ENCODE measurements around the gene RAB20.
"Not testable (repeated sequence)": the region's sequence is repeated elsewhere in the genome, so short reads cannot be mapped to it uniquely, and the experiment has no call there.

The RAB20 gene

DNA sequence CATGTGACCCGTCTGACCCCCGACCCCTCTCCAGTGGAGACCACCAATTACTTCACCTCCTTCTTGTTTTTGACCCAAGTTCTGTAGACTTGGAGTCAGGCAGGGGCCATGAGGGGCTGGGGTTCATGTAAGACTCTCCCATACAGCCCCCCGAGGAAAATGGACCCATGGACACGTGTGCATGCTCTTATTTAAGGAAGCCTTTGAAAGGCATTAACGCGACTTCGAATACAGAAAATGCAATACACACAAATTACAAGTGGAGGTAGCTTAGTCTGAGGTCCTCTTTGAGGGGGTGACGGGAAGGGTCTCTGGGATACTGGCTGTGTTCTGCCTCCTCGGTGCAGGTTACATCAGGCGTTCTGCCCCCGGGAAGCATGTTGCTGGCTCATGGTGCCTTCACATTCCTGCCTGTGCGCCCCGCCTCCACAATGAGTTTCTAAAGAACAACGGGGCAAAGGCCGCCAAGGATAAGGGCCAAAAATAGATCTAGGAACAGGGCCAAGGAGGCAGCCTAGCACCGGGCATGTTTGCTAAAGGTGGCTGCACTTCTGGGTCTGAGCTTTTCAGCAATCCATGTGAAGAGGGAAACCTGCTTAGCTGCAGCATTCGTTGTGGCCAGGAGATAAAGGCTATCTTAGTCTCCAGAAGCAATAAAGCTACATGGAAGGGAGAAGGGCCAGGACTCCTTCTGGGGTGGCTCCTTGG is 54.5 kb downstream of the RAB20 start:
- no peak for DNase-seq

DNA sequence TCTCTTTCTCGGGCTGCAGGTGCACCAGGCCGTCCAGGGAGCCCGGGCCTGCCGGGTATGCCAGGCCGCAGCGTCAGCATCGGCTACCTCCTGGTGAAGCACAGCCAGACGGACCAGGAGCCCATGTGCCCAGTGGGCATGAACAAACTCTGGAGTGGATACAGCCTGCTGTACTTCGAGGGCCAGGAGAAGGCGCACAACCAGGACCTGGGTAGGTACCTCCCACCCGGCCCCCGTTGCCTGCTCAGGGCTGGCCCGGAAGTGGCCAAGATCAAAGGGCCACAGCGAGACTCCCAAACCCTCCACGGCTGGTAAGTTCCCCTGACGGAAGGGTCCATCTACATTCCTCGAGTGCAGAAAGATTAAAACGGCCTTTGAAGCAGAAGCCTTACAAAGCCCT is 55.1 kb downstream of the RAB20 start:
- no peak for DNase-seq

DNA sequence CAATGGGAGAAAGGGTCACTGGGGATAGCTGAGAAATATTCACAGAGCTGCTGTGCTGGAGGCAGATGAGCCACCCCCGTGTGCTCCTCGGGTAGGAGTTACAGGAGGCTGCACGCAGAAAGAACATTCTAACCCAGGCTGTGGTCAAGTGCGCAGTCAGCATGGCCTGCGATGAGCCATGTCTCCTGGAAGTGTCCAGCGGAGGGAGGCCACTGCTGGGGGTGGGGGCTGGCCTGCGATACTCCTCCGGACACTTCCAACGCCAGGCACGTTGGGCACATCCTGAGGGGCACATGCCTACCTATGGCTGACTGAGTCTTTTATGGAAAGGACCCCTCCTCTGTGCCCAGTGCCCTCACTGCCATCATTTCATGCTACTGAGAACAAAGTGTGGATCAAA is 55.9 kb downstream of the RAB20 start:
- no peak for DNase-seq

DNA sequence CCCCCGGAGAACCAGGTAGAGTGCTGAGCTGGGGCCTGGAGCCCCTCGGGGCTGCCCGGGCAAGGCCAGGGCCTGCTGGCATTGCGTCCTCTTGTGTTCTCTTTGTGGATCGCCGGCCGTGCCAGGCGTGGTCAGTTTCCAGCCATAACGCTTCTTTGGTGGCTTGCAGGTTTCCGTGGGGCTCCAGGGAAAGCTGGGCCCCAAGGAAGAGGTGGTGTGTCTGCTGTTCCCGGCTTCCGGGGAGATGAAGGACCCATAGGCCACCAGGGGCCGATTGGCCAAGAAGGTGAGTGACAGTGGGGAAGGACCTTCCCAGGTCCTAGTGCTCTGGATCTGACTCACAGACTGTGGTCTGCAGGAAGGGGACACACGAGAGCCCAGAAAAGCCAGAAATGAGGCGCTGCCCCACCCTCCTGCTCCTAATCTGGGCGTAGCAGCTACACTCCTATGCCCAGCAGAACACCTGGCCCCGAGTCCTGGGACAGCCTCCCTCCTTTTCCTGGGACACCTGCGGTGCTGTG is 57.5 kb downstream of the RAB20 start:
- no peak for DNase-seq

DNA sequence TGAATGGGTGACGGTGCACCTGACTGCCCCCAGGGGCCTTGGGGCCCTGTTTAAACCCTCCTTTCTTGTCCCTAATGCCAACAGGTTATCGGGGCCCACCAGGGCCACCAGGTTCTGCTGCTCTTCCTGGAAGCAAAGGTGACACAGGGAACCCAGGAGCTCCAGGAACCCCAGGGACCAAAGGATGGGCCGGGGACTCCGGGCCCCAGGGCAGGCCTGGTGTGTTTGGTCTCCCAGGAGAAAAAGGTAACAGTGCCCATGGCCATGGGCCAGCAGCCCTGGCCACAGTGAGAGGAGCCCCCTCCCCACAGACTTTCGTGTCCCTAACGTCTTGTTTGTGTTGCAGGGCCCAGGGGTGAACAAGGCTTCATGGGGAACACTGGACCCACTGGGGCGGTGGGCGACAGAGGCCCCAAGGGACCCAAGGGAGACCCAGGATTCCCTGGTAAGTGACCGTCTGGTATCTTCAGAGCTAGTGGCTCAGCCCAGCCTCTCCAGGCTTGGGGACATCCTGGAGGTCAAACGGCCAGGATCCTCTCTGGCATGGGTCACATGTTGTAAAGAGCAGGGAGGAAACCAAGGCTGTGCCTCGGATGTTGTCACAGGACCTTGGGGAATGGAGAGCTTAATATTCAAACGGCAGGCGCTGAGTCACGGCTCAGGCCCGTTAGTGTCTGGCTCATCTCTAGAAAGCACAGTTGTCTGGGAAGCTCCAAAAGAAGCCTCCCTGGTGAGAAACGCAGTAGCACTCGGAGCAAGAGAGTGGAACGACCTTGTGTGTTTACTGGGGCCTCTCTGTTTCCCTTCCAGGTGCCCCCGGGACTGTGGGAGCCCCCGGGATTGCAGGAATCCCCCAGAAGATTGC is 58.3 kb downstream of the RAB20 start:
- no peak for DNase-seq

DNA sequence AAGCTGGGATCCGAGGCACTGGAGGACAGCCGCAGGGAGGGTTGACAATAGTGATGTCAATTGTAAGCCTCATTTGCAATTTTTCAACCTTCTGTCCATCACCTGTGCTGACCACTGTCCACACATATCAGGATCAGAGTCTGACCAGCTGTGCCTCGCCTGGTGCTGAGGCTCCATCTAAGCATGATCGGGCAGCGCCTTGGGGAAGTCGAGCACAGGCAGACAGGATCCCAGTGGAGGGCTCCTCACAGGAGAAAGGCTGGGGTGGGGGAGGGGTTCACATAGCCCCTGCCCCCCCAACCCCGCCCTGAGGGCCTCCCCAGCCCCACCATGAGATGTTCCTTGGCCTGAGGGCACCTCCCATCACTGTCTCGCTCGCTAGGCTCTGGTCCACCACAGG is 60.3 kb downstream of the RAB20 start:
- no peak for DNase-seq

DNA sequence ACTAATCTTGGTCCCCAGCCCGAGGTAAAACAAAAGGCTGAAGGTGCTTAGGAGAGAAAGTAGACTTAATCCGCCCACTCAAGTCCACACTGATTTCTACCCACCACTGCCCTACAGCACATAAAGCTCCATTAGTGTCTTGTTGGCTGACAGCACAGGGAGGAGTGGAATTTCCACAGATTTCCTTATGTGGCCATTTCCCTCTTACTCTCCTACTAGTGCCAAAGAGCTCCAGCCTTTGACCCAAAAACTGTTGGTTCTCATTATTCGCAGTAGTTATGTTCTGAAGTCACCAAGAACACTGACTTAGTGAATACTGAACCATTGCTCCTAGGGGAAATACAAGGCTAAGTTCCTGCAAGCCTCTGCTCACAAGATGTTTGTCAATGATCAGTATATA is 61.2 kb downstream of the RAB20 start:
- DNase-seq: no peak

DNA sequence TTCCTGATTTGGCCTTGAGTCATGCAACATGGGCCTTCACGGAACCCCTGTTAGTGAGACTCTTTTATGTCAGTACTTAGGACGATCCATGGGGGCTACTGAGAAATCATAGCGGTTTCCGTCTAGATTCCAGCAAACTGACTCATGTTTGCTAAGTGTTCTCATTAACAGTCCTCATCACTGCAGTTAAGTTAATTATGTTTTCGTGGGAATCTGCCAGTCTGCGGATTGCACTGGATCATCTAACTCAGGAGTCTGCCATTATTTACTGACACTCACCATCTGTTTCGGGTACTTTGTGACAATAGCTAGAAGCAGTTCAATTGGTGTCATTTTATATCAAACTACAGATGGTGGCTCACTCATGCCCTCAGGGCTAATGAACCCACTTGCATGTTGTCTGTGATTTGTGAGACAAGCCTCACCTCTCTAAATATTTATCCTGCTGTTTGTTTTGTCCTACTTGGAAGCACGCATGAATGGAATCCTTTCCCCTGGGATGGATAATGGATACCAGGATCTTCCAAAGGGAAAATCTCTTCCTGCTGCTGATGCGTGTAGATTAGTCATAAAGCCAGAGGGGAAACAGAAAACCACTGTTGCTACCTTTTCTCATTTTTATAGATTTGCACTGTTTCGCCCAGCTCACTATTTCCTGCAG is 61.8 kb downstream of the RAB20 start:
- no peak for DNase-seq

DNA sequence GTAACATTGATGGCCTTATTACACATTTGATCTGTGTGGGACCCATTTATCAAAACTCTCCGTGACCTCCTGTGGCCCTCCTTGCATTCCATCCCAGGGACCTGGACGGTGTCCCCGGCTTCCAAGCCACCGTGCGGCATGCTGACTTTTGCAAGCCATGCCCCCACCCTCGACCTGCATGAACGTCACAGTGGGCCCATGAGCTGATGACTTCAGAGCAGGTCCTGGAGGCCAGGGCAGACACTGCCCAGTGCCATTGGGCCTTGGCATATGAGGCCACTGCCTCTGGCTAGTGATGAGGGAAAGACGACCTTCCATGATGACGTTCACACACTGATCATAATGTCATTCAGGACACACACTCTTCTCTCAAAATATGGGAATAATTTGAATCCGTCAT is 62.8 kb downstream of the RAB20 start:
- DNase-seq: no peak

DNA sequence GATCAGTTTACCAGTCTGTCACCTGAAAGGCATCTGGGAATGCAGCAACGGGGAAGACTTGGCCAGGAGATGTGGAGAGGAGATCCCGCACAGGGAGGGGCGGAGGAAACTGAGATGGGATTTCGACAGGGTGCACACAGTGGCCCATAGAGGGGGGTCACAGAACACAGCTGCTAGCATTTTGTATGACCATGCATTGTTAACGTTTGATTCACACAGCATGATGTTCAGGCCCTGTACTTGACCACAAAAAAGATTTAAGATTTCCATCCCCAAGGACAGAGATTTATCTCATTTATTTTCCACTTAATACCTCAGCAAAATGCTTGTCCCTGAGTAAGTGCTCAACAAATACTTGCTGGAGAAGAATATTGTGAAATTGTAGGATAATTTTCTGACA is 63.2 kb downstream of the RAB20 start:
- no peak for DNase-seq

DNA sequence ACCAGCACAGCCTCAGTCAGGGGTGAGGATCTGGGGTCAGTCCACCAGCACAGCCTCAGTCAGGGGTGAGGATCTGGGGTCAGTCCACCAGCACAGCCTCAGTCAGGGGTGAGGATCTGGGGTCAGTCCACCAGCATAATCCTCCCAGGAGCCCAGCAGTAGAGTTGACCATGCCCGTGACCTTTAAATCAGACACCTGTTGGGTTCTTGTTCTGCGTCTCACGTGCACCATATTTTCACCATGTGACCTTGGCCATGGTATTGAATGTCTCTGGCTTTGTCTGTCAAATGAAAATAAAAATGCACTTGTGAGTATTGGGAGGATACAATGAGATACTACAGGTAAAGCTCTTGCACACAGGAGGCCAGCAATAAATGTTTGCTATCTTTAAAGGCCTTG is 63.6 kb downstream of the RAB20 start:
- DNase-seq: not testable (repeated sequence)

DNA sequence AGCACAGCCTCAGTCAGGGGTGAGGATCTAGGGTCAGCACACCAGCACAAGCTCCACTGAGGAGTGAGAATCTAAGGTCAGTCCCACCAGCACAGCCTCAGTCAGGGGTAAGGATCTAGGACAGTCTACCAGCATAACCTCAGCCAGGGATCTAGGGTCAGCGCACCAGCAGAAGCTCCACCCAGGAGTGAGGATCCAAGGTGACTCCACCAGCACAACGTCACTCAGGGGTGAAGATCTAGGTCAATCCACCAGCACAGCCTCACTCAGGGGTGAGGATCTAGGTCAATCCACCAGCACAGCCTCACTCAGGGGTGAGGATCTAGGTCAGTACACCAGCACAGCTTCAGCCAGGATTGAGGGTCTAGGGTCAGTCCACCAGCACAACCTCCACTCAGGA is 64.5 kb downstream of the RAB20 start:
- no peak for DNase-seq

DNA sequence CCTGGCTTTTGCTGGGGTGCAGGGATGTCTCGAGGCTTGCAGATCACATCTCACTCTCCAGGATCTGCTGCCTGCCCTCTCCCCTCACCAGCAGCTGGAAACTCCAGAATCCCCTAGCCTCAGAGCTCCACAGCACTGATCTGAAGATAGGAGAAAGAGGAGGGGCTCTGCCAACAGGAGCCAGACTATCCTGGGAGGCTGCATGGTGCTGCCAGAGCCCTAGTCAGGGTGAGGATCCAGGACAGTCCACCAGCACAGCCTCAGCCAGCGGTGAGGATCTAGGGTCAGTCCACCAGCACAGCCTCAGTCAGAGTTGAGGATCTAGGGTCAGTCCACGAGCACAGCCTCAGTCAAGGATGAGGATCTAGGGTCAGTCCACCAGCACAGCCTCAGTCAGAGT is 65.2 kb downstream of the RAB20 start:
- DNase-seq: no peak

DNA sequence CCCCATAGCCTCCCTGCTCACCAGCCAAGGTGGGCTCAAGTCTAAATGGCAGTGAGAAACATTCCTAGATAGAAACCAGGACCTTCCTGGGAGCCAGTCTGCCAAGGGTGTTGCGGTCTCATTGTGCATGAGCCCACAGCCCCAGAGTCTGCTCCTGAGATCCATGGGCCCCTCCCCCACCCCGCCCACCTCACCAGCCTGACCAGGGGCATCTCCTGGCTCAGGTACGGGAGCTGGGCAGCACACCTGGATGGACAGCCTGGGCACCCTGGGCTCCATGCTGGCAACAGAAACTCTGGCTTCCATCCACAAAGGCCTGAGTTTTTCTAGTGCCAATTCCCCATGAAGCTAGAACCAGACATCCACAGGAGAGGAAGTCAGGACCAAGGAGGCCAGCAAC is 65.6 kb downstream of the RAB20 start:
- DNase-seq: no peak

DNA sequence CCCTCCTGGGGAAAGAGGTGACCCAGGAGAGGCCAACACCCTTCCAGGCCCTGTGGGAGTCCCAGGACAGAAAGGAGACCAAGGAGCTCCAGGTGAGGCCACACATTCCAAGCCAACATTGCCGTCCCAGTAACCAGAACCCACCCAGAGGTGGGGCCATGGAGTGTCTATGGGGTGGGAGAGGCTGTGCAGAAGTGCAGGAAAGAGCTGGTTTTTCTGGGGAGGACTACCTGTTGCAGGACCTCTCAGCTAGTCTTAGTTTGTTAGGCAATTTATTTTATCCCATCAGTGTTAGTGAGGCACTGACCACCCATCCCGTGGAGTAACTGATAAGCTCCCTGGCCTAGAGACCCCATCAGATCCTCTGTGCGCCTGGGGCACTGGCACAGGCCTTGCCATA is 66.1 kb downstream of the RAB20 start:
- DNase-seq: no peak

DNA sequence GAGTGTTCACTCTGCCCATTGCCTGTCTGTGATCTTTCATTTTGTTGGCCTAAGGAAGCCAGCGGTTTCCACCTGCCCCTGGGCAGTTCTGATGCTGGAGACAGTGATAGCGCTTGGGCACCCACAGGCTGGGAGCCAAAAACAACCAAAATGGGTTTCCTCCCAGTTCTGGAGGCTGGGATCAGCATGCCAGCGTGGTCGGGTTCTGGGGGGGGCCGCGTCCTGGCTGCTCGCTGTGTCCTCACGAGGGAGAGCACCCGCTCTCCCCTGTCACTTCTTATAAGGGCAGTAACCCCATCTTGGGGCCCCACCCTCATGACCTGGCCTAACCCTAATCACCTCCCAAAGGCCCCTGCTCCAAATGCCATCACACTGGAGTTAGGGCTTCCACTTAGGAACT is 67.9 kb downstream of the RAB20 start:
- DNase-seq: no peak

DNA sequence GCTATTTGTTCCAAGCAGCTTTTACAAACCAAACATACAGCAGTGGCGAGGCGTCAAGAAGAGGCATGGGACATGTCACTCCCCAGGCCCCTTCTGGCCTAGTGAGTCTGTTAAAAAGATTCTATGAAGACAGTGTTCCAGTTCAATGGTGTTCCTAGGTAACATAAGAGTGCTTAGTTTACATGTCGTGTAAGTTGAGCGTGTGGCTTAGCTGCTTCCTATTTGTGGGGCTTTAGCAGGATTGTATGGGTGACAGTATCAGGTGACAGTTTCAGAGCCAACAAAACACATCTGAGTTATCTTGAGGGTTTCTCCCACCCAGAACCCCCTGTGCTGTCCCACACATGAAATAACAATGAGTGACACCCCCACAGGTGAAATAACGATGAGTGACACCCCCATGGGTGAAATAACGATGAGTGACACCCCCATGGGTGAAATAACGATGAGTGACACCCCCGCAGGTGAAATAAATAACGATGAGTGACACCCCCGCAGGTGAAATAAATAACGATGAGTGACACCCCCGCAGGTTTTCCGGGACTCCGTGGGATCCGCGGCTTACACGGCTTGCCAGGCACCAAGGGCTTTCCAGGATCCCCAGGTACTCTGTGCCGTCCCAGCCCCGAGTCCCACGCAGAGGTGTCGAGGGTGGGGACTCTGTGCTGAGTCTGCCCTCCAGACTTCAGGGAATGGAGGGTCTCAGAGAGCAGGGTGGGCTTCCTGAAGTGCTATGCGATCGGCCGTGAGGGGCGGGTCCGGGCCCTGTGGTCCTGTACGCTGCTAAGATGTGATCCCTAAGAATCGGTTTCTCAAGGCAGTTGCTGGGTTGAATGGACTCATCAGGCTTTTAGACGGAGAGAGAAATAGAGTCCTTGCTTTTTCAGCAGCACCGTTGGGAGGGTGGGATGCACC is 68.6 kb downstream of the RAB20 start:
- no peak for DNase-seq

DNA sequence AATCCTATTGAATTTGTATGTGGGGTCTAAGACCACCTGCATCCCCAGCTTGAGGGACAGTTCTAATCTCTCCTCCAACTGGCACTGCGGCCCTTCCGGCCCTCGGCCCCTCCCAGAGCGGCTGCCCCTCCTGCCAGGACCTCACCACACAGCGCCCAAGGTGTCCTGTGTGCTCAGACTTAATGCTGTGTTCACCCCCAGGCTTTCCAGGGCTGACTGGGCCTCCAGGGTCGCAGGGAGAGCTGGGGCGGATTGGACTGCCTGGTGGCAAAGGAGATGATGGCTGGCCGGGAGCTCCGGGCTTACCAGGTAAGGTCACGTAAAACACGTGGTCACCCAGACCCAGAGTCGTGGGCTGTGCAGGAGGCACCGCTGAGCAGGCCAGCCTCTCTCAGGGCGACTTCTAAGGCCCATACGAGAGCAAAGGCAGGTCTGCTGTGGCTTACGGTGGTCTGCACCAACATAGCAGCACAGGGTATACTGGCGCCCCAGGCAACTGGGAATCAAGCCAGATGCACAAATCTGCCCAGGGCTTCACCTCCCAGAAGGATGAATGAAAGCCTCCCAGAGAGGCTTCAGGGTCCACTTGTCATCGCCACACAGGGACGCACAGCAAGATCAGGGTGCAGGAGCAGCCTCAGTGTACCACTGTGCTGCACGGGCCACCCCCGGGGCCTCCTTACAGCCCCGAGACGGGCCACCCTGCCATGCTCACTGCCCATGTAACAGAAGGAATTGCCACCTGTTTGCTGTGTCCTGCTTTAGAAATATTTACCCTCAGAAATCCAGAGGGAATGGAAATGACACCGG is 69.4 kb downstream of the RAB20 start:
- no peak for DNase-seq

DNA sequence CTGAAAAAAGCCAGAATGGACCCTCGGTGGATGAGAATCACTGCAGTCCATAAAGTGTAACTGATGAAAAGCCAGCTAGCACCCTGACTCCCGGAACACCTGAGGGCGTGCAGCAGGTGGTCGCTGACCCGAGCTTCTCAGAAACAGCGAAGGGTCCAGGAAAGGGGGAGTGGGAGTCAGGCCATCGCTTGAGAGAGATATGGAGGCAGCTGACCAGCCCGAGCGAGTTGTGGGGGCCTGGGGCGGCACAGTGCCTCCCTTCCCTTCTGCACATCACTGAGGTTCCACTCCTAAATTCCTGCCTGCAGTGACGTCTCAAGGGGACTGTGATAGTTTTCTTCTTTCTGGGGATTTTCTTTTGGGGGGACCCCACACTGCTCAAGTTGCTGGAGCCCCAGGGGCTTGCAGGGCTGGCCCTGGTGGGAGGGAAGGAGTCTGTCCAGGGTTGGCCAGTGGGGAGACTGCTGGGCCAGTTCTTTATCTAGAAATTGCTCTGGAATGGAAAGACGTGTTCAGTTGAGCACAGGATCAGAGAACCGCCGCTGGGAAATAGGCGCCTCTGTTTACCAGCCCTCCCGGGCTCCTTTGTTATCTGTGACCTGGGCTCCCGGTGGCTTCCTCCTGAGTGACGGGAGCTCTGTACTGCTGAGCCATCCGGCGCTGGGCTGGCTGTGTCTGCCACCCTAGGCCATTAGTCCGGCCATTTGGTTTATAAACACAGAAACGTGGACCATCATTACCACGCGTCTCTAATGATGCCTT is 71.3 kb downstream of the RAB20 start:
- DNase-seq: no peak

DNA sequence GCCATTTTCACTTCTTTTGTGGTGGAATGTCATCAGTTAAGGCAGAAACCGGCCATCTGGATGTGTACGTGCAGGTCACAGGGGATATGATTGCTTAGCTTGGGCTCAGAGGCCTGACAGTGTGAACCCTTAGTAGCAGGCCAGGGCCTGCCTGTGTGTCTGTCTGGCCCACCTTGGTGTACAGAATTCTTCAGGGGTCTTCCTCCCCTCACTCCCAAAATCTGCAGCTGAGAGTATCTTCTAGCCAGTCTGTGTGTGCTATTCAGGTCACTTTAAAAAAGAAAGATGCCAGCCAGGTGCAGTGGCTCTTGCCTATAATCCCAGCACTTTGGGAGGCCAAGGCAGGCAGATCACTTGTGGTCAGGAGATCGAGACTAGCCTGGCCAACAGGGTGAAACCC is 74.6 kb downstream of the RAB20 start:
- DNase-seq: not testable (repeated sequence)
